Liver (tissue), 9 donors: ENCODE measurements around the gene MEIOB. TPM values are rescaled to one million over a fixed set of nuclear protein-coding genes. Genes with fewer than 3 reads are reported as not detected.
A peak's percentile ranks its signal among the peaks of the same experiment; 100 is the strongest.

Experiments used
- DNase-seq: peaks from one replicate; pipeline ENCODE4 v3.0.0-alpha.2; 2017; ENCODE audit warnings: low spot score
- H3K27ac ChIP-seq, 2 donors: one replicate each; pipeline ENCODE4 v1.7.0; 2013; ENCODE audit warnings: inconsistent platforms in 2 of 2, low read length in 2 of 2, control low read depth in 1 of 2, low read depth in 1 of 2, mild to moderate bottlenecking in 1 of 2
- H3K27me3 ChIP-seq, 4 donors: one replicate each; pipeline versions ENCODE4 v1.6.1 to v1.7.0; 2013; ENCODE audit warnings: low read length in 3 of 4, inconsistent platforms in 1 of 4, mild to moderate bottlenecking in 1 of 4, moderate library complexity in 1 of 4; ENCODE audit not compliant: control insufficient read depth in 4 of 4, insufficient read depth in 4 of 4
- H3K36me3 ChIP-seq, 4 donors: one replicate each; pipeline versions ENCODE4 v1.6.1 to v1.7.0; 2013; ENCODE audit warnings: low read length in 3 of 4, mild to moderate bottlenecking in 3 of 4, low read depth in 1 of 4, moderate library complexity in 1 of 4; ENCODE audit not compliant: control insufficient read depth in 4 of 4, insufficient read depth in 3 of 4
- H3K4me1 ChIP-seq, 4 donors: one replicate each; pipeline versions ENCODE4 v1.6.1 to v1.7.0; 2013; ENCODE audit warnings: low read length in 3 of 4, mild to moderate bottlenecking in 3 of 4, moderate library complexity in 1 of 4; ENCODE audit not compliant: control insufficient read depth in 4 of 4, insufficient read depth in 4 of 4
- H3K4me3 ChIP-seq, 3 donors: one replicate each; pipeline versions ENCODE4 v1.6.1 to v1.7.0; 2013; ENCODE audit warnings: low read length in 3 of 3, control low read depth in 1 of 3, low read depth in 1 of 3, mild to moderate bottlenecking in 1 of 3
- H3K9ac ChIP-seq, 2 donors: one replicate each; pipeline ENCODE4 v1.7.0; 2013; ENCODE audit warnings: low read length in 2 of 2, mild to moderate bottlenecking in 2 of 2, moderate library complexity in 2 of 2, control low read depth in 1 of 2, low read depth in 1 of 2
- H3K9me3 ChIP-seq, 4 donors: one replicate each; pipeline versions ENCODE4 v1.6.1 to v1.7.0; 2013; ENCODE audit warnings: low read length in 3 of 4; ENCODE audit not compliant: control insufficient read depth in 4 of 4
- ATF3 ChIP-seq: IDR thresholded peaks from 2 replicates; pipeline ENCODE4 v1.6.1; 2016; ENCODE audit warnings: antibody characterized with exemption
- EGR1 ChIP-seq, 2 donors: IDR thresholded peaks; 2 replicates each; pipeline ENCODE4 v1.6.1; 2016 to 2018; ENCODE audit warnings: antibody characterized with exemption in 2 of 2, low read depth in 2 of 2
- FOXA1 ChIP-seq: IDR thresholded peaks from 2 replicates; pipeline ENCODE4 v1.6.1; 2016; ENCODE audit warnings: antibody characterized with exemption
- FOXA2 ChIP-seq: IDR thresholded peaks from 2 replicates; pipeline ENCODE4 v1.6.1; 2016; ENCODE audit warnings: antibody characterized with exemption
- GABPA ChIP-seq, 2 donors: IDR thresholded peaks in 1 of 2; conservative IDR thresholded peaks in 1 of 2; 2 replicates each; pipeline ENCODE4 v1.6.1; 2016; ENCODE audit warnings: antibody characterized with exemption in 2 of 2, mild to moderate bottlenecking in 1 of 2, moderate library complexity in 1 of 2
- HNF4A ChIP-seq, 2 donors: conservative IDR thresholded peaks; 2 replicates each; pipeline ENCODE4 v1.6.1; 2016; ENCODE audit warnings: antibody characterized with exemption in 2 of 2, mild to moderate bottlenecking in 2 of 2
- HNF4G ChIP-seq: IDR thresholded peaks from 2 replicates; pipeline ENCODE4 v1.6.1; 2016; ENCODE audit warnings: antibody characterized with exemption
- JUND ChIP-seq, 2 donors: IDR thresholded peaks; 2 replicates each; pipeline ENCODE4 v1.6.1; 2016; ENCODE audit warnings: antibody characterized with exemption in 2 of 2
- NR2F2 ChIP-seq: IDR thresholded peaks from 2 replicates; pipeline ENCODE4 v1.6.1; 2016; ENCODE audit warnings: antibody characterized with exemption
- RAD21 ChIP-seq, 2 donors: IDR thresholded peaks; 2 replicates each; pipeline ENCODE4 v1.6.1; 2016; ENCODE audit warnings: antibody characterized with exemption in 2 of 2, mild to moderate bottlenecking in 2 of 2
- REST ChIP-seq: IDR thresholded peaks from 2 replicates; pipeline ENCODE4 v1.6.1; 2016; ENCODE audit warnings: antibody characterized with exemption, mild to moderate bottlenecking
- RXRA ChIP-seq, 2 donors: IDR thresholded peaks; 2 replicates each; pipeline ENCODE4 v1.6.1; 2017 to 2018; ENCODE audit warnings: antibody characterized with exemption in 2 of 2, mild to moderate bottlenecking in 1 of 2
- SP1 ChIP-seq: IDR thresholded peaks from 2 replicates; pipeline ENCODE4 v1.6.1; 2018; ENCODE audit warnings: antibody characterized with exemption, mild to moderate bottlenecking
- TAF1 ChIP-seq: conservative IDR thresholded peaks from 2 replicates; pipeline ENCODE4 v1.6.1; 2016; ENCODE audit warnings: antibody characterized with exemption, mild to moderate bottlenecking
- YY1 ChIP-seq: IDR thresholded peaks from 2 replicates; pipeline ENCODE4 v1.6.1; 2016; ENCODE audit warnings: antibody characterized with exemption, mild to moderate bottlenecking
- WGBS: extraction: QIAGEN DNeasy Blood & Tissue Kit; methylation state at CpG from one replicate; pipeline ENCODE4 v1.1.7; 2013; 5-methylcytosine and 5-hydroxymethylcytosine counted together
- polyA plus RNA-seq, 2 donors: library from polyadenylated mRNA; stranded (reverse) in 1 of 2; unstranded in 1 of 2; fragments of 200-250 nt in 1 of 2; fragments of >200 nt in 1 of 2; fragmentation: Nextera tagmentation in 1 of 2; extraction: Ambion mirVana in 1 of 2; gene quantifications; one replicate each; pipeline versions ENCODE4 v1.2.1 to v1.2.3, GENCODE V29; 2013 to 2015
- total RNA-seq, 2 donors: library from RNA; depleted of rRNA; stranded (reverse); fragments of >200 nt; gene quantifications; one replicate each; pipeline ENCODE4 v1.2.3, GENCODE V29; 2014
- TF ChIP-seq, protein P1 (sequence below): IDR thresholded peaks from 2 replicates; pipeline ENCODE4 v1.6.1; 2016; ENCODE audit warnings: antibody characterized with exemption
- TF ChIP-seq, protein P2 (sequence below): fragments of 150-350 bp; IDR thresholded peaks from 2 replicates; pipeline ENCODE4 v1.5.1; 2017; ENCODE audit warnings: improper control_type of control experiment, low read depth, low read length; ENCODE audit not compliant: missing input control
- TF ChIP-seq, protein P3 (sequence below): IDR thresholded peaks from 2 replicates; pipeline ENCODE4 v1.6.1; 2016; ENCODE audit warnings: antibody characterized with exemption
- donor health status: healthy.
- donor health status: healthy.
- donor health status: healthy.
- donor health status: healthy.
- donor health status: healthy.

MEIOB gene
- total and polyA plus RNA-seq, 4 donors: 0.33 to 2.2 TPM; not detected in 2

DNA sequence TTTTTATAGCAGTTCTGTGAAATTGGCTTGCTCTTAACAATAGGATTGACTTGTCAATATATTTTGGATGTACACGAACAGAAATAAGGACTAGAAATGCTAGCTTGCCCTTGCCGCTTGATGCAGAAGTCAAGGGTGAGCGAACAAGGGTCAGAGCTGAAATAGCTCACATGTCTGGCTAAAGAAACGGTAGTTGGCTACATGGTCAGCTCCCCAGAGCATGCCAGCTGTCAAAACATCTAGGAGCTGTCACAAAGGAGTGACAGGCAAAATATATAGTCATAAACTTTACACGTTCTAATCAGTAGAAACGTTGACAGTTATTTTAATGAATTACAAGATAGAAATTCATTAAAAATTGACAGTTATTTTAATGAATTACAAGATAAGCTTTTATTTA, 2.9 kb upstream of the MEIOB start:
- TF ChIP-seq, protein P1, sequence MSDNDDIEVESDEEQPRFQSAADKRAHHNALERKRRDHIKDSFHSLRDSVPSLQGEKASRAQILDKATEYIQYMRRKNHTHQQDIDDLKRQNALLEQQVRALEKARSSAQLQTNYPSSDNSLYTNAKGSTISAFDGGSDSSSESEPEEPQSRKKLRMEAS: no peak
- TF ChIP-seq, protein P2, sequence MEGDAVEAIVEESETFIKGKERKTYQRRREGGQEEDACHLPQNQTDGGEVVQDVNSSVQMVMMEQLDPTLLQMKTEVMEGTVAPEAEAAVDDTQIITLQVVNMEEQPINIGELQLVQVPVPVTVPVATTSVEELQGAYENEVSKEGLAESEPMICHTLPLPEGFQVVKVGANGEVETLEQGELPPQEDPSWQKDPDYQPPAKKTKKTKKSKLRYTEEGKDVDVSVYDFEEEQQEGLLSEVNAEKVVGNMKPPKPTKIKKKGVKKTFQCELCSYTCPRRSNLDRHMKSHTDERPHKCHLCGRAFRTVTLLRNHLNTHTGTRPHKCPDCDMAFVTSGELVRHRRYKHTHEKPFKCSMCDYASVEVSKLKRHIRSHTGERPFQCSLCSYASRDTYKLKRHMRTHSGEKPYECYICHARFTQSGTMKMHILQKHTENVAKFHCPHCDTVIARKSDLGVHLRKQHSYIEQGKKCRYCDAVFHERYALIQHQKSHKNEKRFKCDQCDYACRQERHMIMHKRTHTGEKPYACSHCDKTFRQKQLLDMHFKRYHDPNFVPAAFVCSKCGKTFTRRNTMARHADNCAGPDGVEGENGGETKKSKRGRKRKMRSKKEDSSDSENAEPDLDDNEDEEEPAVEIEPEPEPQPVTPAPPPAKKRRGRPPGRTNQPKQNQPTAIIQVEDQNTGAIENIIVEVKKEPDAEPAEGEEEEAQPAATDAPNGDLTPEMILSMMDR: no peak
- TF ChIP-seq, protein P3, sequence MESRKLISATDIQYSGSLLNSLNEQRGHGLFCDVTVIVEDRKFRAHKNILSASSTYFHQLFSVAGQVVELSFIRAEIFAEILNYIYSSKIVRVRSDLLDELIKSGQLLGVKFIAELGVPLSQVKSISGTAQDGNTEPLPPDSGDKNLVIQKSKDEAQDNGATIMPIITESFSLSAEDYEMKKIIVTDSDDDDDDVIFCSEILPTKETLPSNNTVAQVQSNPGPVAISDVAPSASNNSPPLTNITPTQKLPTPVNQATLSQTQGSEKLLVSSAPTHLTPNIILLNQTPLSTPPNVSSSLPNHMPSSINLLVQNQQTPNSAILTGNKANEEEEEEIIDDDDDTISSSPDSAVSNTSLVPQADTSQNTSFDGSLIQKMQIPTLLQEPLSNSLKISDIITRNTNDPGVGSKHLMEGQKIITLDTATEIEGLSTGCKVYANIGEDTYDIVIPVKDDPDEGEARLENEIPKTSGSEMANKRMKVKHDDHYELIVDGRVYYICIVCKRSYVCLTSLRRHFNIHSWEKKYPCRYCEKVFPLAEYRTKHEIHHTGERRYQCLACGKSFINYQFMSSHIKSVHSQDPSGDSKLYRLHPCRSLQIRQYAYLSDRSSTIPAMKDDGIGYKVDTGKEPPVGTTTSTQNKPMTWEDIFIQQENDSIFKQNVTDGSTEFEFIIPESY: no peak
- TF ChIP-seq FOXA1 (no peak), RXRA (IDR thresholded peaks at IDR 0.05) (peak in 1 of 2 donors; percentile 77), HNF4A (conservative IDR thresholded peaks at IDR 0.05) (peak; percentile 44 to 80), TAF1 (no peak), YY1 (peak; percentile 42), SP1 (peak; percentile 0), ATF3 (no peak), NR2F2 (no peak), JUND (IDR thresholded peaks at IDR 0.05) (no peak), HNF4G (no peak), REST (no peak), EGR1 (IDR thresholded peaks at IDR 0.05; ENCODE audit: low read depth in 2 of 2) (no peak), GABPA (IDR thresholded peaks at IDR 0.05 in 1 of 2, conservative IDR thresholded peaks at IDR 0.05 in 1 of 2) (no peak), FOXA2 (no peak), RAD21 (IDR thresholded peaks at IDR 0.05) (no peak)
- Histone ChIP-seq H3K4me1 (peaks cover 14 to 30% (median 26%) of the 10 kb centered on the region in 4 donors), H3K9ac (no peak overlapping the region), H3K27me3 (no peaks in the 10 kb centered on the region), H3K27ac (peak overlapping the region; percentile 68 to 80), H3K4me3 (no peak overlapping the region), H3K9me3 (no peaks in the 10 kb centered on the region), H3K36me3 (no peaks in the 10 kb centered on the region)
- WGBS: 27% methylated on average over 6 of the region's 6 CpGs
- no peak for DNase-seq
